ENCODE results near the gene MCF2L.

- TF ChIP-seq POLR2A (IDR thresholded peaks at IDR 0.05): no peak
- TF ChIP-seq, protein P1, sequence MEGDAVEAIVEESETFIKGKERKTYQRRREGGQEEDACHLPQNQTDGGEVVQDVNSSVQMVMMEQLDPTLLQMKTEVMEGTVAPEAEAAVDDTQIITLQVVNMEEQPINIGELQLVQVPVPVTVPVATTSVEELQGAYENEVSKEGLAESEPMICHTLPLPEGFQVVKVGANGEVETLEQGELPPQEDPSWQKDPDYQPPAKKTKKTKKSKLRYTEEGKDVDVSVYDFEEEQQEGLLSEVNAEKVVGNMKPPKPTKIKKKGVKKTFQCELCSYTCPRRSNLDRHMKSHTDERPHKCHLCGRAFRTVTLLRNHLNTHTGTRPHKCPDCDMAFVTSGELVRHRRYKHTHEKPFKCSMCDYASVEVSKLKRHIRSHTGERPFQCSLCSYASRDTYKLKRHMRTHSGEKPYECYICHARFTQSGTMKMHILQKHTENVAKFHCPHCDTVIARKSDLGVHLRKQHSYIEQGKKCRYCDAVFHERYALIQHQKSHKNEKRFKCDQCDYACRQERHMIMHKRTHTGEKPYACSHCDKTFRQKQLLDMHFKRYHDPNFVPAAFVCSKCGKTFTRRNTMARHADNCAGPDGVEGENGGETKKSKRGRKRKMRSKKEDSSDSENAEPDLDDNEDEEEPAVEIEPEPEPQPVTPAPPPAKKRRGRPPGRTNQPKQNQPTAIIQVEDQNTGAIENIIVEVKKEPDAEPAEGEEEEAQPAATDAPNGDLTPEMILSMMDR (IDR thresholded peaks at IDR 0.05): no peak
These were observed 172.6 kb downstream of the MCF2L start for GRCh38 chr13:113141601-113141970.
